KMS-11 (cell line): ENCODE measurements around the gene USP31.

Experiments used
- H2AFZ ChIP-seq: fragments of 200-600 bp; sonication (generic); 2 replicates; pipeline ENCODE4 v1.6.1; 2016; ENCODE audit warnings: antibody characterized with exemption, mixed run types, low read depth
- H3K27ac ChIP-seq: fragments of 200-600 bp; sonication (generic); 2 replicates; pipeline ENCODE4 v1.6.1; 2016; ENCODE audit warnings: mild to moderate bottlenecking, mixed run types
- H3K27me3 ChIP-seq: fragments of 200-600 bp; sonication (generic); 2 replicates; pipeline ENCODE4 v1.6.1; 2017; ENCODE audit warnings: mild to moderate bottlenecking, low read depth, mixed run types, moderate library complexity; ENCODE audit not compliant: insufficient read depth
- H3K36me3 ChIP-seq: fragments of 200-600 bp; sonication (generic); 2 replicates; pipeline ENCODE4 v1.6.1; 2017; ENCODE audit warnings: mild to moderate bottlenecking, mixed run types; ENCODE audit not compliant: insufficient read depth
- H3K4me1 ChIP-seq: fragments of 200-600 bp; sonication (generic); 2 replicates; pipeline ENCODE4 v1.6.1; 2016; ENCODE audit warnings: mild to moderate bottlenecking, low read depth, mixed run types; ENCODE audit not compliant: poor library complexity, severe bottlenecking
- H3K4me2 ChIP-seq: fragments of 200-600 bp; sonication (generic); 2 replicates; pipeline ENCODE4 v1.7.0; 2016; ENCODE audit warnings: mild to moderate bottlenecking, mixed run types
- H3K4me3 ChIP-seq: fragments of 200-600 bp; sonication (generic); IDR thresholded peaks from 2 replicates; pipeline ENCODE4 v1.6.1; 2017; ENCODE audit warnings: low read depth, low read length, mixed read lengths; ENCODE audit not compliant: insufficient read depth
- H3K79me2 ChIP-seq: fragments of 200-600 bp; sonication (generic); 2 replicates; pipeline ENCODE4 v1.6.1; 2016; ENCODE audit warnings: low read depth, mixed run types; ENCODE audit not compliant: insufficient read depth
- H3K9ac ChIP-seq: fragments of 200-600 bp; sonication (generic); 2 replicates; pipeline ENCODE4 v1.6.1; 2016; ENCODE audit warnings: mild to moderate bottlenecking, mixed run types
- H4K20me1 ChIP-seq: fragments of 200-600 bp; sonication (generic); 2 replicates; pipeline ENCODE4 v1.6.1; 2016; ENCODE audit warnings: mild to moderate bottlenecking, mixed run types; ENCODE audit not compliant: insufficient read depth
- CTCF ChIP-seq: fragments of 200-600 bp; sonication (generic); conservative IDR thresholded peaks from 2 replicates; pipeline ENCODE4 v1.6.1; 2017; ENCODE audit warnings: low read depth, mild to moderate bottlenecking, antibody characterized with exemption, low read length, moderate library complexity, mixed read lengths

Gene USP31

GRCh38 chr16:23092072-23092800 lies 57.0 kb downstream of the USP31 start:
- TF ChIP-seq CTCF = no peak
- Histone ChIP-seq H3K27me3 (no peaks in the 10 kb centered on the region), H4K20me1 (no peaks in the 10 kb centered on the region), H3K4me1 (peaks cover 32% of the 10 kb centered on the region), H2AFZ (no peak overlapping the region), H3K36me3 (no peaks in the 10 kb centered on the region), H3K27ac (no peak overlapping the region), H3K9ac (no peak overlapping the region), H3K79me2 (no peaks in the 10 kb centered on the region; the same call in 1 of the 2 replicates), H3K4me2 (no peak overlapping the region), H3K4me3 (no peak overlapping the region)

- H3K4me2 ChIP-seq = no peak overlapping the region
- no peak overlapping the region for H2AFZ ChIP-seq
- no peak overlapping the region for H3K27ac ChIP-seq
- H3K27me3 ChIP-seq = no peaks in the 10 kb centered on the region
- peaks cover under 1% of the 10 kb centered on the region for H3K4me1 ChIP-seq
- no peak for TF ChIP-seq CTCF
- H3K4me3 ChIP-seq = no peak overlapping the region
- no peaks in the 10 kb centered on the region; the same call in 1 of the 2 replicates for H3K36me3 ChIP-seq
- no peaks in the 10 kb centered on the region for H4K20me1 ChIP-seq
- no peaks in the 10 kb centered on the region for H3K79me2 ChIP-seq
- no peak overlapping the region for H3K9ac ChIP-seq
Observed at GRCh38 chr16:23089111-23089510, 60.1 kb downstream of the USP31 start.

- Histone ChIP-seq H3K79me2 (no peaks in the 10 kb centered on the region), H3K4me1 (no peaks in the 10 kb centered on the region), H3K4me2 (no peak overlapping the region), H3K36me3 (no peaks in the 10 kb centered on the region; the same call in 1 of the 2 replicates), H2AFZ (no peak overlapping the region), H3K4me3 (no peak overlapping the region), H3K27ac (no peak overlapping the region), H3K9ac (no peak overlapping the region), H4K20me1 (no peaks in the 10 kb centered on the region), H3K27me3 (no peaks in the 10 kb centered on the region)
- no peak for TF ChIP-seq CTCF
Observed at GRCh38 chr16:23088018-23088417, 61.2 kb downstream of the USP31 start.

- Histone ChIP-seq H3K4me2 (no peak overlapping the region), H3K27ac (no peak overlapping the region), H3K4me1 (no peaks in the 10 kb centered on the region), H4K20me1 (no peaks in the 10 kb centered on the region), H3K79me2 (no peaks in the 10 kb centered on the region), H3K36me3 (no peaks in the 10 kb centered on the region; the same call in 1 of the 2 replicates), H2AFZ (no peak overlapping the region), H3K9ac (no peak overlapping the region), H3K4me3 (no peak overlapping the region), H3K27me3 (no peaks in the 10 kb centered on the region)
- no peak for TF ChIP-seq CTCF
Observed at GRCh38 chr16:23085949-23086348, 63.3 kb downstream of the USP31 start.
